Measurements from ENCODE around the gene SIAH3. TPM values are rescaled to one million over a fixed set of nuclear protein-coding genes. Genes with fewer than 3 reads are reported as not detected.

The SIAH3 gene
- polyA plus RNA-seq, 1 donor (not counting 4 experiments of a cell fraction or from before 2014, with no cell fraction given): 0.12 TPM

DNA sequence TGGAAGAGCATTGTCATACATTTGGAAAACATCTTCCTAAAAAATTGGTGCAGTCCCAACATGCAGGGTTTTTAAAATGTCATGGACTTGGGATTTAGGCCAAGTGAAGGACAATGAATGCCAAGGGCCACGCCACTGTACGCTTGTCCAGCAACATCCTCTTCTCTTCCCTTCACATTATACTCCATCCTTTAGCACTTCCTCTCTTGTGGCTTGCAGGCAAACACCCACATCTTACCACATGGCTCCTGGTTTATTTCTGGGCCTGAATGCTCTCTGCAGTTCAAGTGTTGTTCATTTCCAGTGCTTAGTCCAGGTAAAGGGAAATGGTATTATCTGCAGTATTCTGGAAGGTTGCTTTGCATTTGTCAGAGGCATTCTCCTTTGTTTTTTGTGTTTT is 104.5 kb downstream of the SIAH3 start:
- H3K27me3 ChIP-seq (ENCODE audit: control insufficient read depth, extremely low read depth, insufficient read depth, low read length): peaks cover 11% of the 10 kb centered on the region
- dilution Hi-C loops (cut with MboI; ENCODE audit: extremely low pct_ligation_motif_present, low sequenced_read_pairs): no loop called here

DNA sequence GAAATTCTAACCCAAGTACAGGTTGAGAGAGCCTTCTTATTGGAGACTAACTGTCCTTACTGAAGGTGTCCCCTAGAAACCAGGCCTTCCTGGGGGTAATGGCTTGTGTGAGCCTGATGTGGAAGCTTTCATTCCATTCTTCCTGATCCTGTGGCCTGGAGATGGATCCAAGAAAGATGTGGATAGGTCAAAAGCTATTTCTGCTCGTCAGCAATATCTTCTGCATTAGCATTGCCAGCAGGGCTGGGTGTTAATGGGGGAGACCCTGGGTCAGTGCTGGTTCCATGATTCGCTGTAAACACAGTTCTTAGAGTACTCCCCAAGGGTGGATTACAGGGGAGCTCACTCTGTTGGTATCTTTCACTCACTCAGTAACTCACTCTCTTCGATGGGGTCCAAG is 106.6 kb downstream of the SIAH3 start:
- H4K20me1 ChIP-seq (ENCODE audit: control insufficient read depth, extremely low read depth, insufficient read depth, low read length): no peaks in the 10 kb centered on the region
- no peaks in the 10 kb centered on the region for H3K9me1 ChIP-seq (ENCODE audit: control insufficient read depth, extremely low read depth, insufficient read depth, low read length)
- H2AFZ ChIP-seq (ENCODE audit: control insufficient read depth, low read length): no peak overlapping the region
- TF ChIP-seq CTCF (optimal IDR thresholded peaks at IDR 0.05 in 1 of 3, IDR thresholded peaks at IDR 0.05 in 1 of 3, conservative IDR thresholded peaks at IDR 0.05 in 1 of 3; ENCODE audit: extremely low read depth in 1 of 3, insufficient read depth in 2 of 3, low read length in 3 of 3): no peak
- TF ChIP-seq EZH2 (IDR thresholded peaks at IDR 0.05; ENCODE audit: low read length): no peak
- no peak overlapping the region for H3K4me3 ChIP-seq (ENCODE audit: control insufficient read depth in 2 of 3, extremely low read depth in 1 of 3, insufficient read depth in 2 of 3, low read depth in 1 of 3, low read length in 3 of 3)
- dilution Hi-C loops (cut with MboI; ENCODE audit: extremely low pct_ligation_motif_present, low sequenced_read_pairs): no loop called here
- FAIRE-seq: no peak
- no peaks in the 10 kb centered on the region for H3K4me1 ChIP-seq (ENCODE audit: control insufficient read depth, extremely low read depth, insufficient read depth, low read length)
- H3K27ac ChIP-seq (ENCODE audit: control insufficient read depth, insufficient read depth, low read length): no peak overlapping the region
- no peaks in the 10 kb centered on the region for H3K9me3 ChIP-seq (ENCODE audit: control insufficient read depth, low read depth, low read length)
- DNase-seq (ENCODE audit: low read depth, low spot score): no peak
- no peaks in the 10 kb centered on the region for H3K79me2 ChIP-seq (ENCODE audit: control insufficient read depth, insufficient read depth, low read length)
- no peaks in the 10 kb centered on the region for H3K36me3 ChIP-seq (ENCODE audit: control insufficient read depth in 2 of 2, extremely low read depth in 1 of 2, insufficient read depth in 2 of 2, low read length in 2 of 2)
- peaks cover 11% of the 10 kb centered on the region for H3K27me3 ChIP-seq (ENCODE audit: control insufficient read depth, extremely low read depth, insufficient read depth, low read length)
- no peak overlapping the region for H3K4me2 ChIP-seq (ENCODE audit: control insufficient read depth, extremely low read depth, insufficient read depth, low read depth, low read length)
- no peak overlapping the region for H3K9ac ChIP-seq (ENCODE audit: control insufficient read depth, extremely low read depth, insufficient read depth, low read length)

More for the DNA sequence above, 104.5 kb downstream of the SIAH3 start:
- Histone ChIP-seq H3K27ac (ENCODE audit: control insufficient read depth, insufficient read depth, low read length) (no peak overlapping the region), H2AFZ (ENCODE audit: control insufficient read depth, low read length) (no peak overlapping the region), H3K36me3 (ENCODE audit: control insufficient read depth in 2 of 2, extremely low read depth in 1 of 2, insufficient read depth in 2 of 2, low read length in 2 of 2) (no peaks in the 10 kb centered on the region), H3K9me1 (ENCODE audit: control insufficient read depth, extremely low read depth, insufficient read depth, low read length) (no peaks in the 10 kb centered on the region), H3K4me2 (ENCODE audit: control insufficient read depth, extremely low read depth, insufficient read depth, low read depth, low read length) (no peak overlapping the region), H3K79me2 (ENCODE audit: control insufficient read depth, insufficient read depth, low read length) (no peaks in the 10 kb centered on the region), H4K20me1 (ENCODE audit: control insufficient read depth, extremely low read depth, insufficient read depth, low read length) (no peaks in the 10 kb centered on the region), H3K4me3 (ENCODE audit: control insufficient read depth in 2 of 3, extremely low read depth in 1 of 3, insufficient read depth in 2 of 3, low read depth in 1 of 3, low read length in 3 of 3) (no peak overlapping the region), H3K9ac (ENCODE audit: control insufficient read depth, extremely low read depth, insufficient read depth, low read length) (no peak overlapping the region), H3K9me3 (ENCODE audit: control insufficient read depth, low read depth, low read length) (no peaks in the 10 kb centered on the region), H3K4me1 (ENCODE audit: control insufficient read depth, extremely low read depth, insufficient read depth, low read length) (no peaks in the 10 kb centered on the region)
- TF ChIP-seq CTCF (optimal IDR thresholded peaks at IDR 0.05 in 1 of 3, IDR thresholded peaks at IDR 0.05 in 1 of 3, conservative IDR thresholded peaks at IDR 0.05 in 1 of 3; ENCODE audit: extremely low read depth in 1 of 3, insufficient read depth in 2 of 3, low read length in 3 of 3) (no peak), EZH2 (IDR thresholded peaks at IDR 0.05; ENCODE audit: low read length) (no peak)
- DNase-seq (ENCODE audit: low read depth, low spot score) (no peak), FAIRE-seq (no peak)
